ENCODE measurements around the gene GPR87.

Gene GPR87

GRCh38 chr3:151307583-151308488 lies 8.8 kb downstream of the GPR87 start:
- no peak overlapping the region for H3K4me3 Mint-ChIP-seq
- no peak for ATAC-seq (replicated peaks)
- no peaks in the 10 kb centered on the region for H3K4me1 Mint-ChIP-seq
- DNase-seq: no peak
- no peaks in the 10 kb centered on the region for H3K9me3 Mint-ChIP-seq
- no peaks in the 10 kb centered on the region for H3K36me3 Mint-ChIP-seq
- peaks cover 0 to 7% of the 10 kb centered on the region in 2 donors for H3K27me3 Mint-ChIP-seq
- H3K27ac Mint-ChIP-seq: no peak overlapping the region

- H3K27ac Mint-ChIP-seq: no peak overlapping the region
- no peak overlapping the region for H3K4me3 Mint-ChIP-seq
- no peaks in the 10 kb centered on the region for H3K9me3 Mint-ChIP-seq
- H3K36me3 Mint-ChIP-seq: no peaks in the 10 kb centered on the region
- no peak for DNase-seq
- peaks cover 0 to 10% of the 10 kb centered on the region in 2 donors for H3K27me3 Mint-ChIP-seq
- no peak for ATAC-seq (replicated peaks)
- no peaks in the 10 kb centered on the region for H3K4me1 Mint-ChIP-seq
These were observed 9.5 kb downstream of the GPR87 start for GRCh38 chr3:151307131-151307530.

- no peaks in the 10 kb centered on the region for H3K4me1 Mint-ChIP-seq
- H3K27ac Mint-ChIP-seq: no peak overlapping the region
- H3K4me3 Mint-ChIP-seq: no peak overlapping the region
- H3K27me3 Mint-ChIP-seq: peaks cover 0 to 10% of the 10 kb centered on the region in 2 donors
- ATAC-seq (replicated peaks) (no peak), DNase-seq (no peak)
- no peaks in the 10 kb centered on the region for H3K36me3 Mint-ChIP-seq
- no peaks in the 10 kb centered on the region for H3K9me3 Mint-ChIP-seq
These were observed 10.3 kb downstream of the GPR87 start for GRCh38 chr3:151306168-151306810.

GRCh38 chr3:151305775-151306151 lies 10.9 kb downstream of the GPR87 start:
- no peak for DNase-seq
- H3K4me1 Mint-ChIP-seq: no peaks in the 10 kb centered on the region
- H3K27ac Mint-ChIP-seq: no peak overlapping the region
- no peaks in the 10 kb centered on the region for H3K9me3 Mint-ChIP-seq
- H3K4me3 Mint-ChIP-seq: no peak overlapping the region
- ATAC-seq (replicated peaks): no peak
- no peaks in the 10 kb centered on the region for H3K36me3 Mint-ChIP-seq
- H3K27me3 Mint-ChIP-seq: peaks cover 0 to 10% of the 10 kb centered on the region in 2 donors

- DNase-seq (no peak), ATAC-seq (replicated peaks) (no peak)
- Mint-ChIP-seq H3K9me3 (no peaks in the 10 kb centered on the region), H3K27ac (no peak overlapping the region), H3K4me3 (no peak overlapping the region), H3K36me3 (no peaks in the 10 kb centered on the region), H3K4me1 (no peaks in the 10 kb centered on the region), H3K27me3 (peaks cover 0 to 10% of the 10 kb centered on the region in 2 donors)
These were observed 11.4 kb downstream of the GPR87 start for GRCh38 chr3:151305060-151305774.

GRCh38 chr3:151303751-151304150 lies 12.9 kb downstream of the GPR87 start:
- DNase-seq (no peak), ATAC-seq (replicated peaks) (no peak)
- Mint-ChIP-seq H3K4me3 (no peak overlapping the region), H3K36me3 (no peaks in the 10 kb centered on the region), H3K4me1 (no peaks in the 10 kb centered on the region), H3K9me3 (no peaks in the 10 kb centered on the region), H3K27ac (no peak overlapping the region), H3K27me3 (peaks cover 0 to 10% of the 10 kb centered on the region in 2 donors)

- Mint-ChIP-seq H3K36me3 (no peaks in the 10 kb centered on the region), H3K4me3 (no peak overlapping the region), H3K9me3 (no peaks in the 10 kb centered on the region), H3K27me3 (peaks cover 0 to 10% of the 10 kb centered on the region in 2 donors), H3K4me1 (no peaks in the 10 kb centered on the region), H3K27ac (no peak overlapping the region)
- DNase-seq (no peak), ATAC-seq (replicated peaks) (no peak)
These were observed 14.8 kb downstream of the GPR87 start for GRCh38 chr3:151301787-151302186.

- Mint-ChIP-seq H3K27ac (no peak overlapping the region), H3K4me3 (no peak overlapping the region), H3K27me3 (peaks cover 0 to 10% of the 10 kb centered on the region in 2 donors), H3K4me1 (no peaks in the 10 kb centered on the region), H3K36me3 (no peaks in the 10 kb centered on the region), H3K9me3 (no peaks in the 10 kb centered on the region)
- no peak for DNase-seq
- no peak for ATAC-seq (replicated peaks)
These were observed 16.1 kb downstream of the GPR87 start for GRCh38 chr3:151300539-151300938.

- H3K27ac Mint-ChIP-seq: no peak overlapping the region
- no peak for ATAC-seq (replicated peaks)
These were observed 17.6 kb downstream of the GPR87 start for GRCh38 chr3:151299006-151299405.

GRCh38 chr3:151297429-151297828 lies 19.2 kb downstream of the GPR87 start:
- H3K4me3 Mint-ChIP-seq: no peak overlapping the region
- no peaks in the 10 kb centered on the region for H3K4me1 Mint-ChIP-seq
- H3K27ac Mint-ChIP-seq: no peak overlapping the region
- DNase-seq (no peak), ATAC-seq (replicated peaks) (no peak)
- H3K27me3 Mint-ChIP-seq: no peaks in the 10 kb centered on the region
- no peaks in the 10 kb centered on the region for H3K36me3 Mint-ChIP-seq
- H3K9me3 Mint-ChIP-seq: no peaks in the 10 kb centered on the region

More at GRCh38 chr3:151299006-151299405, 17.6 kb downstream of the GPR87 start:
- Mint-ChIP-seq H3K4me1 (no peaks in the 10 kb centered on the region), H3K36me3 (no peaks in the 10 kb centered on the region), H3K9me3 (no peaks in the 10 kb centered on the region), H3K27me3 (peaks cover 0 to 10% of the 10 kb centered on the region in 2 donors), H3K4me3 (no peak overlapping the region)
- DNase-seq: no peak

GRCh38 chr3:151296226-151296625 lies 20.4 kb downstream of the GPR87 start:
- Mint-ChIP-seq H3K27me3 (no peaks in the 10 kb centered on the region), H3K4me3 (no peak overlapping the region), H3K27ac (no peak overlapping the region), H3K36me3 (no peaks in the 10 kb centered on the region), H3K4me1 (no peaks in the 10 kb centered on the region), H3K9me3 (no peaks in the 10 kb centered on the region)
- no peak for ATAC-seq (replicated peaks)
- DNase-seq: no peak

- Mint-ChIP-seq H3K4me3 (no peak overlapping the region), H3K4me1 (peaks cover 4 to 7% of the 10 kb centered on the region in 2 donors), H3K9me3 (no peaks in the 10 kb centered on the region), H3K36me3 (no peaks in the 10 kb centered on the region), H3K27ac (no peak overlapping the region), H3K27me3 (no peaks in the 10 kb centered on the region)
- DNase-seq: no peak
- ATAC-seq (replicated peaks): no peak
These were observed 23.5 kb downstream of the GPR87 start for GRCh38 chr3:151293127-151293526.

- Mint-ChIP-seq H3K9me3 (no peaks in the 10 kb centered on the region), H3K4me3 (no peak overlapping the region), H3K4me1 (peaks cover 4 to 7% of the 10 kb centered on the region in 2 donors), H3K27me3 (no peaks in the 10 kb centered on the region), H3K27ac (no peak overlapping the region), H3K36me3 (no peaks in the 10 kb centered on the region)
- no peak for ATAC-seq (replicated peaks)
- no peak for DNase-seq
These were observed 25.9 kb downstream of the GPR87 start for GRCh38 chr3:151290673-151291072.

GRCh38 chr3:151289445-151289844 lies 27.2 kb downstream of the GPR87 start:
- Mint-ChIP-seq H3K27ac (no peak overlapping the region), H3K4me1 (peaks cover 4 to 7% of the 10 kb centered on the region in 2 donors), H3K36me3 (no peaks in the 10 kb centered on the region), H3K9me3 (no peaks in the 10 kb centered on the region), H3K27me3 (no peaks in the 10 kb centered on the region), H3K4me3 (no peak overlapping the region)
- no peak for DNase-seq
- no peak for ATAC-seq (replicated peaks)

Data from stimulated activated naive B cell treated with anti-CD40 and anti-IgM and Interleukin-4, amounts not matched to agents 10 μg/mL and 1 μg/mL and 100 μg/mL, for 72 hours (primary cell).